ENCODE data around the gene PIGX.
"Not testable (repeated sequence)": the region's sequence is repeated elsewhere in the genome, so short reads cannot be mapped to it uniquely, and the experiment has no call there.

PIGX gene

DNA sequence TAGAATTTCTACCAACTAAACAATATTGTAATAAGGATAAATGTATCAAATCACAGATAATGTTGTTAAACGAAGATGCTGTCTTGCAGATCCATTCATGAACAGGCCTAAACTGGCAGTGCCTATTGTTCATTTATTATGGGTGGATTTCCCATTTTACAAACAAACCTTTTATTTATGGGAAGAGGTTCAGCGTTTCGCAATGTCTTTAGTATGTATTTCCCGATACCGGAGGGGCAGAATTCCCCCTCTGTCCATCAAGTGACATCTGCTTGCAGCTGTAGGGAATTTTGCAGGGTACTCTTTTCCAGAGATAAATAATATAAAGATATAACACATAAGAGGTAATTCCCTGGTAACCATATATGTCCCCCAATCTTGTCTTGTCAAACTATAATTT, 5.8 kb upstream of the PIGX start:
- no peak for DNase-seq (ENCODE audit: low spot score)

DNA sequence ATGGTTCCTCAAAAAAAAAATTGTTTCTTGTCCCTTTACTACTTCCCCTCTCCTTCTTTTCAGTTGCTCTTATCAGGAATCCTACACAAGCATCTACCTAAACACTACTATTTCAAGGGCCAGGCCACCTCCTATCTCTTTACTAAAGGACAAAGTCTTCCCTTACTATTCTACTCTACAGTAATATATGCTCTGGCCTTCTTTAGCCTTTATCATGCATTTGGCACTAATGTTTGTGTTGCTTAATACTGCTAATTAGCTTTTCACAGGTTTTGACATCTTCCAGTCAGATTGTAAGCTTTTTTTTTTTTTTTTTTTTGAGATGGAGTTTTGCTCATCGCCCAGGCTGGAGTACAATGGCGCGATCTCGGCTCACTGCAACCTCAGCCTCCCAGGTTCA, 5.4 kb upstream of the PIGX start:
- DNase-seq (ENCODE audit: low spot score), result no peak

DNA sequence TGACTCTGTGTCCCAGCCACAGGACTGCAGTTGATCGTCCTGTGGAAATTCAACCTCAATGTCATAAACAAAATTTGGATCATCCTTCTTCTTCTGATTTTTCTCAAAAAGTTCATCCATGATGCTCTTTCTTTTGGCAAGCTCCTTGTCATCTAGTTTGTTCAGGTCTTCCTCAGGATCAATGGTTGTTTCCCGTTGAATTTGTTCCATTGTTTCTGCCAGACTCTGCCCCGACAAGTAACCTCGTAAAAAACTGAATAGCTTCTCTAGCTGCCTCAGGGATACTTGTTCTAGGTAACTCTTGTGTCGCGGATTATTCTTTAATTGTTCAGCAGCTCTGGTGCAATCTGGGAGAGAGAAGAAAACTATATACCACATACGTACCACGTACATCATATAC, 4.6 kb upstream of the PIGX start:
- DNase-seq (ENCODE audit: low spot score), result no peak

DNA sequence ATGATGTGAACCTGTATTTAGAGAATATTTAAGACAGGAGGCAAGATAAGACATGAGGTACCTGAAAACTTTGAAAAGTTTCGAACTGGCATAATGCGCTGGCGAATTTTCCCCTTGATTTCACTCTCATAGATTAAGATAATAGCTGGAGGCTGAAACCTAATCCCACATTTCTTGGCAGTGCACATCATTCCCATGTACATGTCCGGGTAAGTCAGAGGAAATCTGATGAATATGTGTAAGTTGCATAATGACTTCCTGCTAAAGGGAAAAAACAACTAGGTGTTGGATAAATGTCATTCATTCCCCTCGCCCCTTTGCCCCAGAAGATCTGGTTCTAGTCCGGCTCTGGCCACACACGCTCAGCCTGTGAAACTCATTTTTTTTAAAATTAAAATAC, 3.7 kb upstream of the PIGX start:
- DNase-seq (ENCODE audit: low spot score), result no peak

DNA sequence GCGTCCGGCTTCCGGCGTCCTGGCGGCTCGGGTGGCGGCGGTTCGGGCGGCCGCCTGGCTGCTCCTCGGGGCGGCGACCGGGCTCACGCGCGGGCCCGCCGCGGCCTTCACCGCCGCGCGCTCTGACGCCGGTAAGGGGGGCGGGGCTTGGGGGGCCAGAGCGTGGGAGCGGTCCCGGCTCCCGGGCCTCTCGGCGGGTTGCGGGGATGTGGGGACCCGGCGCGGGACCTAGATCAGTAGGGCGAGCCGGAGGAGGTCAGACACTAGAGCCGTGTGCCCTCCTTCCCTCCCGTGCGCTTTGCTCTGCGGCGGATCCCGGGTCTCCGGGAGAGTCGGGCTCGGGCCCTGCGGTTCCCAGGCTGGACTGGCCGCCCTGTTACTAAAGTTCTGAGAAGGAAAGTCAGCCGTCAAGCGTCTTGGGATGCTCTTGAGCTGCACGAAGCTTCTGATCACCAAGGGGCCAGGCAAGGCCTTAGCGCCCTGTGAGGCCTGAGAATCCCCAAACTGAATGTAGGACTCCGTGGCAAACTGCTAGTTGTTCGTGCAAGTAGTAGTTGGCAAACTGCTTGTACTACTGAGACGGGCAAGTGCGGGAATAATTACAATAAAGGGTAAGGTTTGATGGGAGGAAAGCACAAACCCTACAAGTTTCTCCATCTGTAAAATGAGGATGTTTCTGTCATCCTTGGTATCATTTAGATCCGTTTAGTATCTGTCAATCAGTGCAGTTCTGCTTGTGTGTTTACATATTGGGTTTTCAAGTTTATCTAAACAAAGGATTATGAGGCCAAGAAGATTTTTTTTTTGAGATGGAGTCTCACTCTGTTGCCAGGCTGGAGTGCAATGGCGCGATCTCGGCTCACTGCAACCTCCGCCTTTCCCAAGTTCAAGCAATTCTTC, 587 bp downstream of the PIGX start:
- no peak for DNase-seq (ENCODE audit: low spot score)

DNA sequence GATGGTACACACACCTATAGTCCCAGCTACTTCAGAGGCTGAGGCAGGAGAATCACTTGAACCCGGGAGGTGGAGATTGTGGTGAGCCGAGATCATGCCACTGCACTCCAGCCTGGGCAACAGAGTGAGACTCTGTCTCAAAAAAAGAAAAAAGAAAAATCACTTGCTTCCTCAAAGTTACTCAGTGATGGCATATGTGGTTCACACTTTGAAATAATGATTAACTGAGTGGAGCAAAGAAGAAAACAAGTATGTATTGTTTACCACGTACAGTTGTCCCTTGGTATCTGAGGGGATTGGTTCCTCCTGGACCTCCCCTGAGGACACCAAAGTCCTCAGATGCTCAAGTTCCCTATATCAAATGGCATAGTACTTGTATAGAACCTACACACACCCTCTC, 5.0 kb downstream of the PIGX start:
- not testable (repeated sequence) for DNase-seq (ENCODE audit: low spot score)

DNA sequence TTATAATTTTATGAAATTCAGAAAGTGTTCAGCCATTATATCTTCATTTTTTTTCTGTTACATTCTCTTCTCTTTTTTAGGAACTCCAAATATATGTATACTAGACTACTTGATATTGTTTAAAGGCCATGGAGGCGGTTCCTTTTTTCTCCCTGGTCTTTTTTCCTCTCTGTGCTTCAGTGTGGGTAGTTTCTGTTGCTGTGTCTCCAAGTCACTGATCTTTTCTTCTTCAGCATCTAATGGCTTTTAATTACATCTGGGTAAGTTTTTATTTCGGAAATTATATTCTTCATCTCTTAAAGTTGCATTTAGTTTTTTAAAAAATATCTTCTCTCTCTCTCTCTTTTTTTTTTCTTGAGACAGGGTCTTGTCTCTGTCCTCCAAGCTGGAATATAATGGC, 8.9 kb downstream of the PIGX start:
- no peak for DNase-seq (ENCODE audit: low spot score)

DNA sequence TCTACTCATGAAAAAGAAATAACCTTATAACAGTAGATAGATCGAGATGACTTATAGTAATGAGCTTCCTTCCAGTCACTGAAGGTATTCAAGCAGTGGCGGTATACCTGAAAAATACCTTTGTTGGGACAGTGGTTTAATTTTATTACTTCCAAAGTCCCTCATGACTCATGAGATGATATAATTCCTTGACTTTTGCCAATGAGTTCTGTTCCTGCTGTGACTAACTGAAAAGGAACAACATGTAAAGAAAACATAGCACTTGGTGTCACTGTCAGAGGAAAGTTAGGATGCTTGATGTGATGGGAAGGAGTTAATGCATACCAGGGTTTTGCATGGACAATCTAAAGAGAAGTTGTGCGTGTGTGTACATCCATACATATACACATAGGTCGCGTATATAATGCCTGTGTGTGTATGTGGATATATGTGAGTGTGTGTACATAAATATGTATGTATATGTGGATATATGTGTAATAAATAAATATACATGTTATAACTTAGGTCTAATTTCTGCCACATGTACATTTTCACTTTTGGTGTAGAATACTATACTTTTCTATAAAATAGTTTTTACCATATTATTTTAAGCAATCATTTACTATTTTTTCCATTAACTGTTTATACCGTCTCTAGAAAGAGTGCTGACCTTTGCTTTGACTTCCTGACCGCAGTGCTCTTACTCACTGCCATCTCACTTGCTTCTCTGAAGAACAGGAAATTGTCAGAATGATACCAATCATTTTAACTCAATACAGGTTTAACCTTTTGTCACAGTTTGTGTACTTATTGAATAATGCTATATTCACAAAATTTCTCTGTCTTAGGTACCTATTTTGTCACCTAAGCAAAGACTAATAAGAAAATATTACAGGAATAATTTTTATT, 14.9 kb downstream of the PIGX start:
- no peak for DNase-seq (ENCODE audit: low spot score)

DNA sequence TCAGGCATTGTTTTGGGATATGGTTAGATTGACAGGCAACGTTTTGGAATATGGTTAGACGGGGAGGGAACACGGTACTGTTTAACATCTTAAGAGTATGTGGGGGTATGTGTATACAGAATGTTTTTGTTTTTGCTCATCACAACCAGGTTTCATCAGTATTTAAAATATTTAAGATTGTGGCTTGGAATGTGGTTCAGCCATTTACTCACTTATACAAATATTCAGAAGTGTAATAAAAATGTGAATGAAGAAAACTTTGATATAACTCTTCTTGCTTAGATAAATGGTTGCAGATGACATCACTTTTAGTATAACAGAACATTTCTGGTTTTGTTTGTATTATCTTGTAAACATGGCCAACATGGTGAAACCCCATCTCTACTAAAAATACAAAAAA, 23.6 kb downstream of the PIGX start:
- DNase-seq (ENCODE audit: low spot score), result no peak

DNA sequence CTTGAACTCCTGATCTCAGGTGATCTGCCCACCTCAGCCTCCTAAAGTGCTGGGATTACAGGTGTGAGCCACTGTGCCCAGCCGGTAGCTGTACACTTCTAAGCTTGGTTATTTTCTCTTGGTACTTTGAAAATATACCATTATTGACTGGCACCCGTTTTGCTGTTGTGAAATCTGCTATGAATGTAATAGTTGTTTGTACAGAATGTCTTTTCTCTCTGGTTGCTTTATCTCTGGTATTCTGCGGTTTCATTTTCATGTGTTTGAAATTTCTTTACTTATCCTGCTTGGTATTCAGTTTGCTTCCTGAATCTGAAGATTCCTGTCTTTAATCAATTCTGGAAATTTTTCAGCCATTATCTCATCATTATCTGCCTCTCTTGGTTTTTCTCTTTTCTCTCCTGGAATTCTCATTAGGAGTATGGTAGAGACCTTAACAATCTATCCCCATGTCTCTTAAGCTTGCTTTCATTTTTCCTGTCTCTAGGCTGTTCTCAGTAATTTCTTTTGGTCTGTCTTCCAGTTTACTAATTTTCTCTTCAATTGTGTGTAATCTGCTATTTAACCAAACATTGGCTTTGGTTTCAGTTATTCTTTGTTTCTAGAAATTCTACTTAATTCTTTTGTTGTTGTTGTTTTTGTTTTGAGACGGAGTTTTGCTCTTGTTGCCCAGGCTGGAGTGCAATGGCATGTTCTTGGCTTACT, 24.6 kb downstream of the PIGX start:
- DNase-seq (ENCODE audit: low spot score), result no peak

DNA sequence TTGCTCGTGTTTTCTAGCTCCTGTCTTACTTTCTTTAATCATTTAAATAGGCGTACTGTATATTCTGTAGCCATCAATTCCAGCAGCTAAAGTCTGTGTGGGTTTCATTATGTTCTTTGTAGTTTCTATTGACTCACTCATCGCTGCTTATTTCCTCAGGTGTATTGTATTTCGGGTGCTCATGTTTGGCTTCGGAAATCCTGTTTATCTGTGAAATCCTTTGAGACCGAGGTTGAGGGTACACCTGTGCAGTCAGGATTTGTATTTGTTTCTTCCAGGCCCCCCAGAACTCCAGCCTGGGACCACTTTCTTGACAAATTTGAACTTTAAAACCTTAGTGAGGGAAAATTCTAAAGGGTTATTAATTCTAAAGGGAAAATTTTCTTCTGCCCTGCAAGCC, 25.5 kb downstream of the PIGX start:
- DNase-seq (ENCODE audit: low spot score), result no peak

DNA sequence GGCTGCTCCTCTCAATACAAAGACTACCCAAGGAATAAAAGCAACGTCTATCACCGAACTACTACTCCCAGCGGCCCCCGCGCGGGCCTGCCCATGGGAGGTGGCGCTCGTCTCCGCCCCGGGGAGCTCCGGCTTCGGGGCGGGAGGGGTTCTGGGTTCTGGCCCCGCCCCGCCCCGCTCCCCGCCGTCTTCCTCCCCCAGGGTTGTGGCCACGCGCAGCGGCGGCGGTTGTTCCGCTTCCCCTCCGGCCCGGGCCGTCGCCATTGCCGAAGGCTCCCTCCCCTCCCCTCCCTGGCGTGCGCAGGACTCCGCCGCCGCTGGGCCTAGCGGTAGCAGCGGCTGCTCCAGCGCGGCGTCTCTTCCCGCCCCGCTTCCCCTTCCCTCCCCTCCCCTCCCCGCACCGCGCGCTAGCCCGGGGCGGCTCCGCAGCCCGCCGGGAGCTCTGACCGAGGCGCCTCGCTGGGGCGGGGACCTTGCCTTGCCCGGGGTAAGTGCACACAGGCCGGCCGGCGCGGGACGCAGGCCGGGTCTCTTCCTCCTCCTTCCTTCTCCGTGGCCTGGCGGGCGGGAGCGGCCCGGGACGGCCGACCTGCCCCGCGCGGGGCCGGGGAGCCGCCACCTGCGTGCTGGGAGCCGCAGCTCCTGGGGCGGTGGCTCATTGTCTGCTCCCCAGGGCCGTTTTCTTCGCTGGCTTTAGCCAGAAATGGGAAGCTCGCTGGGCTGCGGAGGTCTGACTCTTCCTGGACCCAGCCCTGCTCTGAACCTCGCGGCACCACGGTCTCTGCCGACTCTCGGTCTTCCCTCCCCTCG, 27.7 kb downstream of the PIGX start, which contains the start of gene PAK2:
PAK2 (plus strand) TSS at position 187 of the 810 bp plus-strand sequence. CDS start 42,790 bp downstream, outside the sequence.
- DNase-seq (ENCODE audit: low spot score), result peak; percentile 70

DNA sequence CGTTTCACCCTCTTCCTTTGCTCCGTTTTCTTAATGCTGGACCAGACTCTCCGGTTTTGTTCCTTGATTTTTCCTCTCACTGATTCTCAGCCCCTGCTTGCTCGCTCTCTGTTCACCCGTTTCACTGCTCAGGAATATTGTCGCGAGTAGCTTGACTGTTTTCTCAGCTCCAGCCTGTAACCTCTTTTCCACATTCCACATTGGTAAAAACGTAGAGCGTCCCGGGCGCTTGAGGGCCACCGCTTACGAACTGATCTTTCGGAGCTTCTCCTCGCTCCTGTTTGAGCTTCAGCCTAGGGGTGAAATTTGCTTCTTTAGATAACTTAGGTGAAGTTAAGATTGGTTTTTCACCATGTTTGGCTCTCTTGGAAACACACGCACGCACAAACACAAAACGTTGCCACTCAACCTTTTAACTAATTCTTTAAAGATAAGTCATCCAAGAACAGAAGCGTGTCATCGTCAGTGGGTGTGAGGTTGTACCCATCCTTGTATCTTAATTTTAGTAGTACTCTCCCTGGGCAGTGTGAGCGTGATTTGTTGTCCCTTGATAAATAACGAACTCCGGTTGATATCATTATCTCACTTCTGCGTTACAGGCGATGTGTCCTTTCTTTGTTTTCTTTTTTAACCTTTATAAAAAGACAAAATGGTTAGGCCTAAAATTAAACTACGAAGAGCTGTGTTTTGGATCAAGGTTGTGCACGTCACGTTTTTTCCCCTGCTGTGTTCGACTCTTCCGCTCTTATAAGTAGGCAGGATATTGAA, 28.5 kb downstream of the PIGX start:
- peak; percentile 20 for DNase-seq (ENCODE audit: low spot score)

DNA sequence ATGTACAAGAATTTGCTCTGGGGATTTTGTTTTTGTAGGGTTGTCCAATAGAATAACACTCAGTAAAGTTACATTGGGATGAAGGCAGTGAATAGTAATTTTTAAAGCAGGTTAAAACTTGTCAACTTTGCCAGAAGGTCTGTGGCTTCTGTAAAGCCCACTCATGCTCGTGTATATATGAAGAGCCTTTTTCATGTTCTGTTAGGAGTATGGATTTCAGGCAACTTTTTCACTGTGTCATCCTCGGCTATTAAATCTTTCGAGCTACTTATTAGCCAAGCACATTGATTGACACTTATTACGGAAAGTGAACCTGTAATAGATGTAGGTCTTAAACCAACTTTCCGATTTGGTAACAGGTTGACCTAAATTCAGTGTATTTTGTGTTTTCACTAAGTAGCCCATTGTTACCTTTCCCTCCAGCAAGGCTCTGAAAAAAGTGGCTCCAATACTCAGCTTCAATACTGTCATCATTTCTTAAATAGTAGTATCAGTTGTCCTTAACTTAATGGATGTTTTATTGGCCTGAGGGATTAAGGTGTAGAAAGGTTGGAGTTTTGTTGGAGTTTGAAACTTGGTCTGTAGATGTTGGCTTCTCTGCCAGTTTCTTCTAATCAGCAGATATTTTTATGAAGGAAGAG, 29.2 kb downstream of the PIGX start:
- no peak for DNase-seq (ENCODE audit: low spot score)

DNA sequence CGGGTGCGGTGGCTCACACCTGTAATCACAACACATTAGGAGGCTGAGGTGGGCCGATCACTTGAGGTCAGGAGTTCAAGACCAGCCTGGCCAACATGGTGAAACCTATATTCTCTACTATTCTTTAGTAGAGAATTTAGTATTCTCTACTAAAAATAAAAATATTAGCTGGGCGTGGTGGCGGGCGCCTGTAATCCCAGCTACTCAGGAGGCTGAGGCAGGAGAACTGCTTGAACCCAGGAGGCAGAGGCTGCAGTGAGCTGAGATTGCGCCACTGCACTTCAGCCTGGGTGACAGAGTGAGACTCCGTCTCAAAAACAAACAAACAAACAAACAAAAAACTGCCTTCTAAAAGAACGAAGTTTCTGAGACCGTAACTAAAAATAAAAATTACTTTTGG, 31.4 kb downstream of the PIGX start:
- not testable (repeated sequence) for DNase-seq (ENCODE audit: low spot score)

DNA sequence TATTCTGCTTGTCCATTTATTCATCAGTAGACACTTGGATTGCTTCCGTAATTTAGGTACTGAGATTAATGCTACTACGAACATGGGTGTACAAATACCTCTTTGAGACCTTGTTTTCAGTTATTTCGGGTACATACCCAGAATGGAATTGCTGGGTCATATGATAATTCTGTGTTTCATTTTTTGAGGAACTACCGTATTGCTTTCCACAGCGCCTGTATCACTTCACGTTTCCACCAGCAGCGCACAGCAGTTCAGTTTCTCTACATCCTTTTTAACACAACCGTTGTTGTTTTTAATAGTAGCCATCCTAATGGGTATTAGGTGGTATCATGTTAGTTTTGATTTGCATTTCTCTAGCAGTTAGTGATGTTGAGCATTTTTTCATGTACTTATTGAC, 36.9 kb downstream of the PIGX start:
- DNase-seq (ENCODE audit: low spot score), result no peak

DNA sequence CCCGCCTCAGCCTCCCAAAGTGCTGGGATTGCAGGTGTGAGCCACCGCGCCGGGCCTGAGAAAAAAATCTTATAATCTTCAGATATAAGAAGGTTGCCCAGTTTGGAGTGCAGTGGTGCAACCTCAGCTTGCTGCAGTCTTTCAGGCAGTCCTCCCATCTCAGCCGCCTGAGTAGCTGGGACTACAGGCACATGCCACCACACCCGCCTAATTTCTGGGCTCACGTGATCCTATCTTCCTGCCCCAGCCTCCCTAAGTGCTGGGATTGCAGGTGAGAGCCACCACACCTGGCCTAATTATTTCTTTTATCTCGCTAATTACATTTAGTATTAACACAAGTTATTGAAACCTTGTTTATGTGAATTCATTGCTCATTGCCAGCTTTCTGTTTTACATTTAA, 41.0 kb downstream of the PIGX start:
- DNase-seq (ENCODE audit: low spot score), result no peak

DNA sequence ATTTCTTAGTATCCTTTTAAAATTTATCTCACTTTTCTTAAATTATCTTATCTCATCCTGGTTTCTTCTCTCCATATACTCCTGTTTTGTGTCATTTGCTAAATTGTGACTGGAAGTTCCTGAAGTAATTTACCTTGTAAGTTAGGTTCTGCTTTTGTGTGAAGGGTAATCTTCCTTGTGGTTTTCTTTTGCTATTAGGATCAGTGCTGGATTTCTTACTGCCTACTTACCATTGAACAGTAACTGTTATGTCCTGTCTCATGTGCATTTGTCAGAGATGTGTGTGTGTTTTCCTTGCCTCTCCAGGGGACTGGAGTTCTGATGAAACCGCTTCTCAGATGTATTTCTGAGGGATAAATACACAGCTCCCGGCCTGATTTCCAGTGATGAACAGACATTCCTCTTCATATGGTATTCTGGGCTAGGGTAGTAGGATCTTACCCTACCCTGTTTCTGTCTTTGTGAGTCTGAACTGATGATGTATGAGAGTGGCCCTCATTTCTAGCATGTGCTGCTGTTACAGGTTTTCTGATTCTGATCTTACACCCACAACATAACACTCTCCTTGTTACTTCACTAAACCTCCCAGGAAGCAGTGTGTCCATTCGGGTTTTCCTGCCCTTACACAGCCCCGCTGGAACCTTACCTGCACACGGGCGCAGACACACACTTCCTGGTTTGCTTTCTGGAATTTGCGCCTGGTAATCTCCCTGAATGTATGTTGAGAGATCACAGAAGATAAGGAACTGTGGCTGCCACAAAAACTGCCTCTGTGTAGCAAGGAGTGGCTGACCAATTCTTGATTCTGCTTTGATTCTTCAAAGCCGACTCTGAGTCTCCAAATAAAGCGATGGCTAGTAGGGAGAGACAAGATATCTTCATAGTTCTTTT, 42.2 kb downstream of the PIGX start:
- DNase-seq (ENCODE audit: low spot score), result peak; percentile 12

DNA sequence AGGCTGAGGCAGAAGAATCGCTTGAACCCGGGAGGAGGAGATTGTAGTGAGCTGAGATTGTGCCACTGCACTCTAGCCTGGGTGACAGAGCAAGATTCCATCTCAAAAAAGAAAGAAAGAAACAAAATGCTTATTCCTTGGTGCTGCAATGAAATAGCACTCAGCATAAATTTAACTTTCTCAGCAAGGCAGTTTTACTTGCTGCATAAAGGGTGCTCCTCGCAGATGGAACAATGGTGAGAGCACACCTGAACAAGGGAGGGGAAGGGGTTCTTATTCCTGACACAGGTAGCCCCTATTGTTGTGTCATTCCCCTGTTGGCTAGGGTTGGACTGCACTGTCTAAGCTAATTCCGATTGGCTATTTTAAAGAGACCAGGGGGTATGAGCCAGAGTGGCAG, 44.6 kb downstream of the PIGX start:
- DNase-seq (ENCODE audit: low spot score), result no peak
